HEK293T (cell line): Measurements from ENCODE around the gene SLC6A1.
"Not testable (repeated sequence)": the region's sequence is repeated elsewhere in the genome, so short reads cannot be mapped to it uniquely, and the experiment has no call there.

ENCODE experiments used
- CTCF ChIA-PET: fragments of 350-600 bp; formaldehyde crosslinking; extraction: SDS; loops from one replicate; lab custom pipeline; 2021; ENCODE audit warnings: antibody characterized with exemption, inconsistent platforms; lab: Yijun Ruan, JAX
- POLR2A ChIA-PET: fragments of 350-600 bp; formaldehyde crosslinking; extraction: SDS; loops from one replicate; lab custom pipeline; 2020; ENCODE audit warnings: antibody characterized with exemption, inconsistent platforms; lab: Yijun Ruan, JAX
- DNase-seq: peaks from one replicate; pipeline ENCODE4 v3.0.0; 2012; ENCODE audit warnings: mixed read lengths; ENCODE audit errors: extremely low spot score
- ARNT ChIP-seq: fragments of 450-650 bp; IDR thresholded peaks from 2 replicates; pipeline ENCODE4 v1.6.1; 2017; ENCODE audit warnings: mild to moderate bottlenecking
- BHLHE40 ChIP-seq: fragments of 450-650 bp; IDR thresholded peaks from 2 replicates; pipeline ENCODE4 v1.6.1; 2016; ENCODE audit warnings: mild to moderate bottlenecking, moderate library complexity, borderline replicate concordance
- CTBP1 ChIP-seq: fragments of 450-650 bp; IDR thresholded peaks from 2 replicates; pipeline ENCODE4 v1.6.1; 2016; ENCODE audit warnings: borderline replicate concordance
- ELF4 ChIP-seq: fragments of 450-650 bp; IDR thresholded peaks from 2 replicates; pipeline ENCODE4 v1.6.1; 2017; ENCODE audit warnings: antibody characterized with exemption
- FOXA1 ChIP-seq: fragments of 450-650 bp; IDR thresholded peaks from 2 replicates; pipeline ENCODE4 v1.6.1; 2016; ENCODE audit warnings: mild to moderate bottlenecking
- FOXK2 ChIP-seq: fragments of 450-650 bp; IDR thresholded peaks from 2 replicates; pipeline ENCODE4 v1.6.1; 2016; ENCODE audit warnings: mild to moderate bottlenecking
- FOXM1 ChIP-seq: fragments of 450-650 bp; IDR thresholded peaks from 2 replicates; pipeline ENCODE4 v1.6.1; 2017; ENCODE audit warnings: mild to moderate bottlenecking, borderline replicate concordance
- HDGF ChIP-seq: fragments of 450-650 bp; IDR thresholded peaks from 2 replicates; pipeline ENCODE4 v1.6.1; 2017; ENCODE audit warnings: antibody characterized with exemption, borderline replicate concordance
- L3MBTL2 ChIP-seq: fragments of 450-650 bp; conservative IDR thresholded peaks from 2 replicates; pipeline ENCODE4 v1.6.1; 2016; ENCODE audit warnings: mild to moderate bottlenecking
- LEF1 ChIP-seq: fragments of 450-650 bp; IDR thresholded peaks from 2 replicates; pipeline ENCODE4 v1.6.1; 2017; ENCODE audit warnings: mild to moderate bottlenecking, borderline replicate concordance
- NFRKB ChIP-seq: fragments of 450-650 bp; IDR thresholded peaks from 2 replicates; pipeline ENCODE4 v1.6.1; 2016; ENCODE audit warnings: mild to moderate bottlenecking, moderate library complexity
- SP1 ChIP-seq: fragments of 450-650 bp; IDR thresholded peaks from 2 replicates; pipeline ENCODE4 v1.6.1; 2017
- SUZ12 ChIP-seq: fragments of 450-650 bp; IDR thresholded peaks from 2 replicates; pipeline ENCODE4 v1.6.1; 2016; ENCODE audit warnings: mild to moderate bottlenecking
- TARDBP ChIP-seq: fragments of 450-650 bp; IDR thresholded peaks from 2 replicates; pipeline ENCODE4 v1.6.1; 2016
- ZNF384 ChIP-seq: fragments of 450-650 bp; IDR thresholded peaks from 2 replicates; pipeline ENCODE4 v1.6.1; 2016
- TF ChIP-seq, protein P1 (sequence below): fragments of 450-650 bp; IDR thresholded peaks from 2 replicates; pipeline ENCODE4 v1.6.1; 2016

Gene SLC6A1

DNA sequence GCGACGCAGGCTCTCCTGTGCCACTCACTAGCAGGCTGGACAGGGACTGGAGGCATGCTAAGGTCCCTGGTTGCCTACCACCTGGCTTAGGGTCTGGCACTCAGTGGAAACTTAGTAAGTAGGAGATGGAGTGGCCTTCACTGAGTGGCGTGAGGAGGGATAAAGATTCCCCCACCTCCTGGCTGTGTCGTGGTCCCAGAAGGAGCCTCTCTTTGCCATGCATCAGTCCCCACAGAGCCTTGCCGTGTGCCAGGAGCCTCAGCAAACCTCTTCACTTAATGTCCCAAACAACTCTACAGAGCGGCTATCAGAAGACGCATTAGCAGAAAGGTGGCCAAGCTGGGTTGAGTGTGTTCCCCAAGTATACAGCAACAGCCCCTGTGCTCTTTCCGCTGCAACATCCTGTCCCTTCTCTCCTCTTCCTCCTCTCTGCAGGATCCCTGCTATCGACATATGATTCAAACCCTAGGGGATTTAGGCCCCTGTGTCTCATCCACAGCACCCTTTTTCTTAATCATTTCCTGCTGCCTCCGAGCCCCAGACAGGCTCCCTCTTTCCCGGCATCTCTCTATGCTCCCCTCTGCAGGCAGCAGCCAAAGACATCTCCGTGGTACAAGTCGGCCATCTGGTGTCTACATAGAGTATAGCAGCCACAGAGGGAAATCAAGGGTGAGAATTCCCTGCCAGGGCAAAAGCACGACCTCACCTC lies 66.7 kb downstream of the SLC6A1 start:
- ChIA-PET POLR2A (interaction anchor here (1.5 kb wide), 1 partner anchor 113 kb away, joined by 4 read pairs; no protein-coding TSS in a partner anchor), CTCF (interaction anchor here (0.9 to 2.3 kb wide), 13 partner anchors 10 to 276 kb away, joined by 3 to 22 read pairs (median 5); no protein-coding TSS in a partner anchor)
- DNase-seq = peak; percentile 73
- no peak for TF ChIP-seq NFRKB
- TF ChIP-seq TARDBP = no peak
- no peak for TF ChIP-seq FOXA1
- no peak for TF ChIP-seq LEF1

DNA sequence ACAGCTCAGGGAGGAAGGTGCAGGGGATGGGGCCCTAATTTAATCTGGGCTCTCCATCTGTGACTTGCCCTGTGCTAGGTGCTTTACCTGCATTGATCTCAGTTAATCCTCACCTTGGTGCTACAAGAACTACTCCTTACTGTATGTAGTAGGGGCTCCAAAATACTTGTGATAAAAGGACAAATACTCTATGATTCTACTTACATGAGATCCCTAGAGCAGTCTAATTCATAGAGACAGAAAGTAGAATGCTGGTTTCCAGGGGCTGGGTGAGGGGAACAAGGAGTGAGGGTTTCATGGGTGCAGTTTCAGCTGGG lies 67.2 kb downstream of the SLC6A1 start:
- CTCF ChIA-PET = interaction anchor here (0.7 to 2.3 kb wide), 21 partner anchors 9 to 301 kb away, joined by 3 to 22 read pairs (median 4); no protein-coding TSS in a partner anchor
- no peak for DNase-seq
- POLR2A ChIA-PET = interaction anchor here (1.5 kb wide), 1 partner anchor 114 kb away, joined by 4 read pairs; no protein-coding TSS in a partner anchor
- TF ChIP-seq HDGF = no peak
- no peak for TF ChIP-seq FOXA1
- no peak for TF ChIP-seq L3MBTL2
- no peak for TF ChIP-seq SP1

DNA sequence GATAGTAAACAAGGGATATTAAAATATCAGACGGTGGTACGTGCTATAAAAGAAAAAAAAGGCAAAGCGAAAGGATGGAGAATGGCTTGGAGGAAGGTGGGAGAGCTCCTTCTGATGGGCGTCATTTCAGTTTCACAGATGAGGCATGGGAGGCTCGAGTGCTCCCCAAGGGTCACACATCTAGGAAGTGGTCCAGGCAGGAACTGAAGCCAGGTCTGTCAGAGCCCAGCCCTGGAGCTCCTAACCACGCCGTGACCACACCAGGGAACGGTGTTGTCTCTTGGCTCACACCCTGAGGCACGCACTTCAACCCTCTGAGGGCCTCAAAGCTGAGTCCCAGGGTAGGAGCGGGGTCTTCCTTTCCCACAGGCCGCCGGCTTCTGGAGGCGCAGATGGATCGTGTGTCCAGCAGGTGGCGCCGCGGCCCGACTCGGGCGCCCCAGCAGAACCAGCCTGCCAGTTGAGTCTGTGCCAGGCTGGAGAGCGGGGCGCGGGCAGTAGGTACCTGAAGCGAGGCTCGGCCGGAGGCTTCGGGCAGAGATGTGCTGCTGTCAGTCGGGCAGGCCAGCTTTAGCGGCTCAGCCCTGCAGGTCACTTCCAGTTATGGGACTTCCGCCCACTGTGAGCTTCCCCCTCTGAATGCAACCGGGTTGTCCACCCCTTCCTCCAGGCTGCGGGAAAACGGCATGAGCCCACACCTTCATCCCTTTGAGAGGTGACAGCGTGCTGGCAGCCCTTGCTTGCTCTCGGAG lies 68.1 kb downstream of the SLC6A1 start:
- TF ChIP-seq FOXA1 (no peak), SUZ12 (no peak), CTBP1 (no peak), BHLHE40 (no peak), FOXK2 (no peak), TARDBP (no peak), NFRKB (no peak), ARNT (no peak)
- CTCF ChIA-PET = interaction anchor here (0.5 to 2.3 kb wide), 30 partner anchors 9 to 305 kb away, joined by 3 to 22 read pairs (median 4); no protein-coding TSS in a partner anchor
- POLR2A ChIA-PET = interaction anchor here (1.5 kb wide), 1 partner anchor 115 kb away, joined by 4 read pairs; no protein-coding TSS in a partner anchor
- peak; percentile 81 for DNase-seq

DNA sequence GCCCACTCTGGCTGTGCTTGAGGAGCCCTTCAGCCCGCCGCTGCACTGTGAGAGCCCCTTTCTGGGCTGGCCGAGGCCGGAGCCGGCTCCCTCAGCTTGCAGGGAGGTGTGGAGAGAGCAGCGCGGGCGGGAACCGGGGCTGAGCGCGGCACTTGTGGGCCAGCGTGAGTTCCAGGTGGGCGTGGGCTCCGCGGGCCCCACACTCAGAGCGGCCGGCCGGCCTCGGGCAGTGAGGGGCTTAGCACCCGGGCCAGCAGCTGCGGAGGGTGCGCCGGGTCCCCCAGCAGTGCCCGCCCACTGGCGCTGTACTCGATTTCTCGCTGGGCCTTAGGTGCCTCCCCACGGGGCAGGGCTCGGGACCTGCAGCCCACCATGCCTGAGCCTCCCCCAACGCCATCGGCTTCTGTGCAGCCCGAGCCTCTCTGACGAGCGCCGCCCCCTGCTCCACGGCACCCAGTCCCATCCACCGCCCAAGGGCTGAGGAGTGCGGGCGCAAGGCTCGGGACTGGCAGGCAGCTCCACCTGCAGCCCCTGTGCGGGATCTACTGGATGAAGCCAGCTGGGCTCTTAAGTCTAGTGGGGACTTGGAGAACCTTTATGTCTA lies 68.8 kb downstream of the SLC6A1 start:
- DNase-seq, POLR2A ChIA-PET: not testable (repeated sequence)
- CTCF ChIA-PET = interaction anchor here (0.7 to 2.3 kb wide), 12 partner anchors 8 to 305 kb away, joined by 3 to 22 read pairs (median 6); no protein-coding TSS in a partner anchor

DNA sequence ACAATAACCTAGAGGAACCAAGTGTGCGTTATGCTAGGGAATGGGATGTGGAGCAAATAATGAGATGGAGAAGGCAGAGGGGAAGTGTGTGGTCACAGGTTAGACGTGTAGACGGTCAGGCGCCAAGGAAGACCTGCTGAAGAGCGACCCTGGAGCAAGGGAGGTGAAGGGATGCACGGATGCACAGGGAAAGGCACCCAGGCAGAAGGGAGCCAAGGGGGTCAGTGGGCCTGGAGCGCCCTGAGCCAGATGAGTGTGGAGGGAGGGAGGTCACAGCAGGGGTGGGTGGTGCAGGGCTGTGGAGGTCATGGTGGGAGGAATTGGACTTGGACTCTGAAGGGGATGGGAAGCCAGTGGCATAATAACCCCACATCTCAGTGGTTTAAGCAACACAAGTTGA lies 70.2 kb downstream of the SLC6A1 start:
- ChIA-PET POLR2A (no interaction called here), CTCF (interaction anchor here (0.7 kb wide), 1 partner anchor 160 kb away, joined by 5 read pairs; no protein-coding TSS in a partner anchor)
- no peak for DNase-seq
- TF ChIP-seq FOXK2 (no peak), BHLHE40 (no peak), SP1 (no peak), SUZ12 (no peak), FOXM1 (no peak), ZNF384 (no peak), L3MBTL2 (no peak), HDGF (no peak), CTBP1 (no peak), FOXA1 (no peak)
- TF ChIP-seq, protein P1, sequence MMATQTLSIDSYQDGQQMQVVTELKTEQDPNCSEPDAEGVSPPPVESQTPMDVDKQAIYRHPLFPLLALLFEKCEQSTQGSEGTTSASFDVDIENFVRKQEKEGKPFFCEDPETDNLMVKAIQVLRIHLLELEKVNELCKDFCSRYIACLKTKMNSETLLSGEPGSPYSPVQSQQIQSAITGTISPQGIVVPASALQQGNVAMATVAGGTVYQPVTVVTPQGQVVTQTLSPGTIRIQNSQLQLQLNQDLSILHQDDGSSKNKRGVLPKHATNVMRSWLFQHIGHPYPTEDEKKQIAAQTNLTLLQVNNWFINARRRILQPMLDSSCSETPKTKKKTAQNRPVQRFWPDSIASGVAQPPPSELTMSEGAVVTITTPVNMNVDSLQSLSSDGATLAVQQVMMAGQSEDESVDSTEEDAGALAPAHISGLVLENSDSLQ = no peak

DNA sequence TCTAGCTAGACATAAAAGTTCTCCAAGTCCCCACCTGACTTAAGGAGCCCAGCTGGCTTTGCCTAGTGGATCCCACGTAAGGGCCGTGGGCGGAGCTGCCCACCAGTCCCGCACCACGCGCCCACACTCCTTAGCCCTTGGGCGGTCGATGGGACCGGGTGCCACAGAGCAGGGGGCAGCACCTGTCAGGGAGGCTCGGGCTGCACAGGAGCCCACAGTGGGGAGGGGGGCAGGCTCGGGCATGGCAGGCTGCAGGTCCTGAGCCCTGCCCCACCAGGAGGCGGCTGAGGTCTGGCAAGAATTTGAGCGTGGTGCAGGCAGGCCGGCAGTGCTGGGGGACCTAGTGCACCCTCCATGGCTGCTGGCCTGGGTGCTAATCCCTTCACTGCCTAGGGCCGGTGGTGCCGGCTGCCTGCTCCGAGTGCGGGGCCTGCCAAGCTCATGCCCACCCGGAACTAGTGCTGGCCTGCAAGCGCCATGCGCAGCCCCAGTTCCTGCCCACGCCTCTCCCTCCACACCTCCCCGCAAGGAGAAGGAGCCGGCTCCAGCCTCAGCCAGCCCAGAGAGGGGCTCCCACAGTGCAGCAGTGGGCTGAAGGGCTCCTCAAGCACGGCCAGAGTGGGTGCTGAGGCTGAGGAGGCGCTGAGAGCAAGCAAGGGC lies 78.7 kb downstream of the SLC6A1 start:
- TF ChIP-seq, protein P1 = no peak
- TF ChIP-seq FOXA1 = no peak
- CTCF ChIA-PET = no interaction called here
- DNase-seq = no peak
- POLR2A ChIA-PET = no interaction called here

DNA sequence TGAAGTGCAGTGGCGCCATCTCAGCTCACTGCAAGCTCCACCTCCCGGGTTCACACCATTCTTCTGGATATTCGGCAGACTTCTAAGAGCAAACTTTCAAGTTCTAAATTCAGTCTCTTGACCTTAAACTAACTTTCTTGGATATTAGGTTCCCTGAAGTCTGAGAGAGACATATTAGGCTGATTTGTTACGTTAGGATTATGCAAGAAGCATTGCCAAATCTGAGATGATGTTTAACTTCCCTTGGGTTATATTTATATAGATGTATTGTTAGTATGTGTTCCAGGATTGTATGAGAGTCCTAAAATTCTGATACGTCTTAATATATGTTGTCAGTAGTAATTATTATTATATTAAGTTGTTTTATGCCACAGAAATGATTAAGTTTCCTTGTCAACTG lies 80.1 kb downstream of the SLC6A1 start:
- ChIA-PET CTCF (interaction anchor here (0.6 kb wide), 1 partner anchor 43 kb away, joined by 3 read pairs; no protein-coding TSS in a partner anchor), POLR2A (no interaction called here)
- DNase-seq = no peak
- no peak for TF ChIP-seq ZNF384
- no peak for TF ChIP-seq L3MBTL2
- no peak for TF ChIP-seq TARDBP
- TF ChIP-seq SP1 = no peak
- no peak for TF ChIP-seq ARNT
- TF ChIP-seq ELF4 = no peak
